ENCODE data around the gene CD40LG. TPM values are rescaled to one million over a fixed set of nuclear protein-coding genes. Genes with fewer than 3 reads are reported as not detected.

CD40LG gene
- total and polyA plus RNA-seq, 2 experiments from 2014 or later: not detected

GRCh38 chrX:136674270-136674985 lies 26.5 kb downstream of the CD40LG start:
- H3K79me2 ChIP-seq (ENCODE audit: insufficient read depth): no peaks in the 10 kb centered on the region
- TF ChIP-seq EZH2phosphoT487 (IDR thresholded peaks at IDR 0.05; ENCODE audit: insufficient read depth, low read depth): no peak
- TF ChIP-seq EZH2 (IDR thresholded peaks at IDR 0.05; ENCODE audit: insufficient read depth, poor library complexity, severe bottlenecking): no peak
- H3K27me3 ChIP-seq (replicated peaks; ENCODE audit: insufficient read depth): no peaks in the 10 kb centered on the region
- no peak overlapping the region for H3K9ac ChIP-seq
- no peaks in the 10 kb centered on the region for H3K4me1 ChIP-seq (ENCODE audit: insufficient read depth)
- H3K9me3 ChIP-seq (ENCODE audit: low read depth): no peaks in the 10 kb centered on the region
- no peak for DNase-seq
- no peaks in the 10 kb centered on the region for H4K20me1 ChIP-seq (ENCODE audit: insufficient read depth)
- H3K4me2 ChIP-seq (ENCODE audit: unreplicated experiment): no peak overlapping the region
- H3K27ac ChIP-seq: no peak overlapping the region
- H3K9me2 ChIP-seq (ENCODE audit: insufficient read depth): no peaks in the 10 kb centered on the region
- H3F3A ChIP-seq (ENCODE audit: insufficient read depth): no peaks in the 10 kb centered on the region
- no peak overlapping the region for H2AFZ ChIP-seq
- in situ Hi-C loops (cut with MboI): no loop called here
- 60 to 68% methylated on average over 5 of the region's 5 CpGs for WGBS, 2 experiments (ENCODE audit: low coverage in 1 of 2, low lambda C conversion rate in 2 of 2, missing lambda C conversion rate in 2 of 2)
- H3K36me3 ChIP-seq (ENCODE audit: low read depth): no peaks in the 10 kb centered on the region
- H3K4me3 ChIP-seq: no peak overlapping the region

- 84 to 98% methylated on average over 3 to 6 of the region's 6 CpGs for WGBS, 2 experiments (ENCODE audit: low coverage in 1 of 2, low lambda C conversion rate in 2 of 2, missing lambda C conversion rate in 2 of 2)
- TF ChIP-seq EZH2phosphoT487 (IDR thresholded peaks at IDR 0.05; ENCODE audit: insufficient read depth, low read depth): no peak
- no peak for TF ChIP-seq EZH2 (IDR thresholded peaks at IDR 0.05; ENCODE audit: insufficient read depth, poor library complexity, severe bottlenecking)
- Histone ChIP-seq H4K20me1 (ENCODE audit: insufficient read depth) (no peaks in the 10 kb centered on the region), H3K9me2 (ENCODE audit: insufficient read depth) (no peaks in the 10 kb centered on the region), H3K36me3 (ENCODE audit: low read depth) (no peaks in the 10 kb centered on the region), H3K4me2 (ENCODE audit: unreplicated experiment) (no peak overlapping the region), H3K4me3 (no peak overlapping the region), H3K4me1 (ENCODE audit: insufficient read depth) (no peaks in the 10 kb centered on the region), H3K27me3 (replicated peaks; ENCODE audit: insufficient read depth) (no peaks in the 10 kb centered on the region), H3K79me2 (ENCODE audit: insufficient read depth) (no peaks in the 10 kb centered on the region), H2AFZ (no peak overlapping the region), H3F3A (ENCODE audit: insufficient read depth) (no peaks in the 10 kb centered on the region), H3K9ac (no peak overlapping the region), H3K9me3 (ENCODE audit: low read depth) (no peaks in the 10 kb centered on the region), H3K27ac (no peak overlapping the region)
- in situ Hi-C loops (cut with MboI): no loop called here
- no peak for DNase-seq
Observed at GRCh38 chrX:136679531-136679930, 31.6 kb downstream of the CD40LG start.

GRCh38 chrX:136684120-136684519 lies 36.2 kb downstream of the CD40LG start:
- no peak overlapping the region for H3K4me3 ChIP-seq

GRCh38 chrX:136687457-136687856 lies 39.5 kb downstream of the CD40LG start:
- Histone ChIP-seq H4K20me1 (ENCODE audit: insufficient read depth) (no peaks in the 10 kb centered on the region), H3K4me3 (no peak overlapping the region), H3K4me1 (ENCODE audit: insufficient read depth) (peaks cover 6% of the 10 kb centered on the region; the same call in 1 of the 2 replicates), H3K36me3 (ENCODE audit: low read depth) (no peaks in the 10 kb centered on the region), H3K4me2 (ENCODE audit: unreplicated experiment) (no peak overlapping the region), H3K9me3 (ENCODE audit: low read depth) (no peaks in the 10 kb centered on the region), H3F3A (ENCODE audit: insufficient read depth) (no peaks in the 10 kb centered on the region), H3K9me2 (ENCODE audit: insufficient read depth) (no peaks in the 10 kb centered on the region), H3K9ac (no peak overlapping the region), H3K27me3 (replicated peaks; ENCODE audit: insufficient read depth) (no peaks in the 10 kb centered on the region), H3K27ac (no peak overlapping the region), H3K79me2 (ENCODE audit: insufficient read depth) (no peaks in the 10 kb centered on the region), H2AFZ (no peak overlapping the region)
- no peak for DNase-seq
- 88 to 100% methylated on average over 1 of the region's 1 CpG for WGBS, 2 experiments (ENCODE audit: low coverage in 1 of 2, low lambda C conversion rate in 2 of 2, missing lambda C conversion rate in 2 of 2)
- no peak for TF ChIP-seq EZH2phosphoT487 (IDR thresholded peaks at IDR 0.05; ENCODE audit: insufficient read depth, low read depth)
- no peak for TF ChIP-seq EZH2 (IDR thresholded peaks at IDR 0.05; ENCODE audit: insufficient read depth, poor library complexity, severe bottlenecking)
- in situ Hi-C loops (cut with MboI): no loop called here

More at GRCh38 chrX:136684120-136684519, 36.2 kb downstream of the CD40LG start:
- Histone ChIP-seq H3K4me1 (ENCODE audit: insufficient read depth) (no peaks in the 10 kb centered on the region), H3K9me2 (ENCODE audit: insufficient read depth) (no peaks in the 10 kb centered on the region), H4K20me1 (ENCODE audit: insufficient read depth) (no peaks in the 10 kb centered on the region), H3K9ac (no peak overlapping the region), H3K9me3 (ENCODE audit: low read depth) (no peaks in the 10 kb centered on the region), H3K79me2 (ENCODE audit: insufficient read depth) (no peaks in the 10 kb centered on the region), H3F3A (ENCODE audit: insufficient read depth) (no peaks in the 10 kb centered on the region), H3K27me3 (replicated peaks; ENCODE audit: insufficient read depth) (no peaks in the 10 kb centered on the region), H2AFZ (no peak overlapping the region), H3K36me3 (ENCODE audit: low read depth) (no peaks in the 10 kb centered on the region), H3K4me2 (ENCODE audit: unreplicated experiment) (no peak overlapping the region), H3K27ac (no peak overlapping the region)
- no peak for DNase-seq
- WGBS, 2 experiments (ENCODE audit: low coverage in 1 of 2, low lambda C conversion rate in 2 of 2, missing lambda C conversion rate in 2 of 2): 92 to 98% methylated on average over 4 to 5 of the region's 5 CpGs
- TF ChIP-seq EZH2phosphoT487 (IDR thresholded peaks at IDR 0.05; ENCODE audit: insufficient read depth, low read depth) (no peak), EZH2 (IDR thresholded peaks at IDR 0.05; ENCODE audit: insufficient read depth, poor library complexity, severe bottlenecking) (no peak)
- in situ Hi-C loops (cut with MboI): no loop called here
